ENCODE data around the gene ACTR2.

DNA sequence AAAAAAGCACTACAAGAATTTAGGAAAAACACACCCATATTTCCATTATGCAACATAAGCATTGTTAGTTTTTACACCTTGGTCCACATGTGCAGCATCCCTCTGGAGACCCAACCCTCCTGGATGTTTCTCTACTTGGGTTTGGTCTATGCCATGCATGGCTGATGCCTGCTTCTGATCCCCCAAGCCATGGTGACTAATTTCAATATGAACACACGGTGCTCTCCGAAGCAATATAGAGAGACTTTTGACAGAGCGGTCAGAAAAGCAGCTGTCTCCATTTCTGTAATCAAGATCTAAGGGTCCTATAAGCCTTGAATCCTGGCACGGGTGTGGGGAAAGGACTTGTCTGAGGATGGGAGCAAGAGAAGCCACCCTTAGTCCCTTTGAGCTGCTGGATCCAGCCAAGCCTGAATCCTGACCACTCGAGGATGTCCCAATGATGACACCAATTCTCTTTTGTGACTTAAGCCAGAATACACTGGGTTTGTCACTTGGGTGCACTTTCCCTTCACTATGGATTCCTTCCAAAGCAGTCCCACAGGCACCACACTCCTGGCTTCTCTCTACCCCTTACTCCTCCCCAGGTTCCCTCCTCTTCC lies 91.5 kb downstream of the ACTR2 start:
- TF ChIP-seq, protein P1, sequence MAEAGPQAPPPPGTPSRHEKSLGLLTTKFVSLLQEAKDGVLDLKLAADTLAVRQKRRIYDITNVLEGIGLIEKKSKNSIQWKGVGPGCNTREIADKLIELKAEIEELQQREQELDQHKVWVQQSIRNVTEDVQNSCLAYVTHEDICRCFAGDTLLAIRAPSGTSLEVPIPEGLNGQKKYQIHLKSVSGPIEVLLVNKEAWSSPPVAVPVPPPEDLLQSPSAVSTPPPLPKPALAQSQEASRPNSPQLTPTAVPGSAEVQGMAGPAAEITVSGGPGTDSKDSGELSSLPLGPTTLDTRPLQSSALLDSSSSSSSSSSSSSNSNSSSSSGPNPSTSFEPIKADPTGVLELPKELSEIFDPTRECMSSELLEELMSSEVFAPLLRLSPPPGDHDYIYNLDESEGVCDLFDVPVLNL (CRISPR knock-in tag; IDR thresholded peaks at IDR 0.05; ENCODE audit: borderline replicate concordance, low read depth) = no peak
- no peak for TF ChIP-seq ZNF423 (CRISPR knock-in tag; IDR thresholded peaks at IDR 0.05)
- TF ChIP-seq, protein P2, sequence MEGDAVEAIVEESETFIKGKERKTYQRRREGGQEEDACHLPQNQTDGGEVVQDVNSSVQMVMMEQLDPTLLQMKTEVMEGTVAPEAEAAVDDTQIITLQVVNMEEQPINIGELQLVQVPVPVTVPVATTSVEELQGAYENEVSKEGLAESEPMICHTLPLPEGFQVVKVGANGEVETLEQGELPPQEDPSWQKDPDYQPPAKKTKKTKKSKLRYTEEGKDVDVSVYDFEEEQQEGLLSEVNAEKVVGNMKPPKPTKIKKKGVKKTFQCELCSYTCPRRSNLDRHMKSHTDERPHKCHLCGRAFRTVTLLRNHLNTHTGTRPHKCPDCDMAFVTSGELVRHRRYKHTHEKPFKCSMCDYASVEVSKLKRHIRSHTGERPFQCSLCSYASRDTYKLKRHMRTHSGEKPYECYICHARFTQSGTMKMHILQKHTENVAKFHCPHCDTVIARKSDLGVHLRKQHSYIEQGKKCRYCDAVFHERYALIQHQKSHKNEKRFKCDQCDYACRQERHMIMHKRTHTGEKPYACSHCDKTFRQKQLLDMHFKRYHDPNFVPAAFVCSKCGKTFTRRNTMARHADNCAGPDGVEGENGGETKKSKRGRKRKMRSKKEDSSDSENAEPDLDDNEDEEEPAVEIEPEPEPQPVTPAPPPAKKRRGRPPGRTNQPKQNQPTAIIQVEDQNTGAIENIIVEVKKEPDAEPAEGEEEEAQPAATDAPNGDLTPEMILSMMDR (IDR thresholded peaks at IDR 0.05) = no peak
- TF ChIP-seq ZBTB21 (CRISPR knock-in tag; IDR thresholded peaks at IDR 0.05; ENCODE audit: borderline replicate concordance) = no peak
- TF ChIP-seq SMAD4 (CRISPR knock-in tag; IDR thresholded peaks at IDR 0.05) = no peak
- no peak for TF ChIP-seq FOXP1 (CRISPR knock-in tag; IDR thresholded peaks at IDR 0.05; ENCODE audit: borderline replicate concordance)
- TF ChIP-seq, protein P3, sequence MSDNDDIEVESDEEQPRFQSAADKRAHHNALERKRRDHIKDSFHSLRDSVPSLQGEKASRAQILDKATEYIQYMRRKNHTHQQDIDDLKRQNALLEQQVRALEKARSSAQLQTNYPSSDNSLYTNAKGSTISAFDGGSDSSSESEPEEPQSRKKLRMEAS (CRISPR knock-in tag; IDR thresholded peaks at IDR 0.05) = no peak
- no peak for TF ChIP-seq NFYB (CRISPR knock-in tag; conservative IDR thresholded peaks at IDR 0.05; ENCODE audit: low read depth)

Measured in WTC11 (cell line).